GM19395 (cell line): ENCODE results near the gene ZNRF4.
"Not testable (repeated sequence)": the region's sequence is repeated elsewhere in the genome, so short reads cannot be mapped to it uniquely, and the experiment has no call there.

ENCODE experiments used
- ATAC-seq: cut with Tn5 transposase; IDR thresholded peaks from one replicate; pipeline ENCODE4 v1.9.1; 2021; ENCODE audit warnings: mild to moderate bottlenecking, moderate library complexity; ENCODE audit not compliant: unreplicated experiment

The ZNRF4 gene, protein sequence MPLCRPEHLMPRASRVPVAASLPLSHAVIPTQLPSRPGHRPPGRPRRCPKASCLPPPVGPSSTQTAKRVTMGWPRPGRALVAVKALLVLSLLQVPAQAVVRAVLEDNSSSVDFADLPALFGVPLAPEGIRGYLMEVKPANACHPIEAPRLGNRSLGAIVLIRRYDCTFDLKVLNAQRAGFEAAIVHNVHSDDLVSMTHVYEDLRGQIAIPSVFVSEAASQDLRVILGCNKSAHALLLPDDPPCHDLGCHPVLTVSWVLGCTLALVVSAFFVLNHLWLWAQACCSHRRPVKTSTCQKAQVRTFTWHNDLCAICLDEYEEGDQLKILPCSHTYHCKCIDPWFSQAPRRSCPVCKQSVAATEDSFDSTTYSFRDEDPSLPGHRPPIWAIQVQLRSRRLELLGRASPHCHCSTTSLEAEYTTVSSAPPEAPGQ

DNA sequence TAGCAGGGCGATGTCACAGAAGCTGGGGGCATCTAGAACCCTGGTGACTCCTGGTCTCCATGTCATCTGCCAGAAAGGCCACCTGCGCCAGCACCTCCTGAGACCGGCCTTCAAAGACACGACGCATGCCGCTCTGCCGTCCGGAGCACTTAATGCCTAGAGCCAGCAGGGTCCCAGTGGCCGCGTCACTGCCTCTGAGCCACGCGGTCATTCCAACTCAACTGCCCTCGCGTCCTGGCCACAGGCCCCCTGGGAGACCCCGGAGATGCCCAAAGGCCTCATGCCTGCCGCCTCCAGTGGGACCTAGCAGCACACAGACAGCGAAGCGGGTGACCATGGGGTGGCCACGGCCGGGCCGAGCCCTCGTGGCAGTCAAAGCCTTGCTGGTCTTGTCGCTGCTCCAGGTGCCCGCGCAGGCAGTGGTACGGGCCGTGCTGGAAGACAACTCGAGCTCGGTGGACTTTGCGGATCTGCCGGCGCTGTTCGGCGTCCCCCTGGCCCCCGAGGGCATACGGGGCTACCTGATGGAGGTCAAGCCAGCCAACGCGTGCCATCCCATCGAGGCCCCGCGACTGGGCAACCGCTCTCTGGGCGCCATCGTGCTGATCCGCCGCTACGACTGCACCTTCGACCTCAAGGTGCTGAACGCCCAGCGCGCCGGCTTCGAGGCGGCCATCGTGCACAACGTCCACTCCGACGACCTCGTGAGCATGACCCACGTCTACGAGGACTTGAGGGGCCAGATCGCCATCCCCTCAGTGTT, at the start of gene ZNRF4:
TSS of gene ZNRF4 (plus strand) at position 51 of the 763 bp plus-strand sequence. CDS start at position 126, 75 bp downstream.
- ATAC-seq = no peak

DNA sequence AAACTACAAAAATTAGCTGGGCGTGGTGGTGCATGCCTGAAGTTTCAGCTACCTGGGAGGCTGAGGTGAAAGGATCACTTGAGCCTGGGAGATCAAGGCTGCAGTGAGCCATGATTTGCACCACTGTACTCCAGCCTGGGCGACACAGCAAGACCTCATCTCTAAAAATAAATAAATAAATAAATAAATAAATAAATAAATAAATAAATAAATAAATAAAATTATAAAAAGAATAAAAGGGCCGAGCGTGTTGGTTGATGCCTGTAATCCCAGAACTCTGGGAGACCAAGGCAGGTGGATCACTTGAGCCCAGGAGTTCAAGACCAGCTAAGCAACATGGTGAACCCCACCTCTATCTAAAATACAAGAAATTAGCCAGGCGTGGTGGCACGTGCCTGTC, 49.0 kb upstream of the ZNRF4 start:
- ATAC-seq = not testable (repeated sequence)

DNA sequence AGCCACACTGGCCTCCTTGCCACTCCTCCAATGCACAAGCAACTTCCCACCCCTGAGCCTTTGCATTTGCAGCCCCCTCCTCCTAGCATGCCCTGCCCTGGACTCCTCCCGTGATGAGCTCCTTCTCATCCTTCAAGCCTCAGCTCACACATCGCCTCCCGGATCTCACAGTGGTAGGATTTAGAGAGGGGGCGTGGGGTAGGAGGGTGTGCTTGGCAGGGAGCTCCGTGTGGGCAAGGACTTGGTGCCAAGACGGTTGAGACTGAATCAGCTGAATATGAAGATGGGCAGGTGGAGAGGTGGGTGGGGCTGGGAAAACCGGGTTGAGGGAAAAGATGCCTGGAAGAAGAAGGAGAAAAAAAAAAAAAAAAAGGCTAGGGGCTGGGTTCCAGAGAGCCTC, 48.4 kb upstream of the ZNRF4 start:
- ATAC-seq = no peak

DNA sequence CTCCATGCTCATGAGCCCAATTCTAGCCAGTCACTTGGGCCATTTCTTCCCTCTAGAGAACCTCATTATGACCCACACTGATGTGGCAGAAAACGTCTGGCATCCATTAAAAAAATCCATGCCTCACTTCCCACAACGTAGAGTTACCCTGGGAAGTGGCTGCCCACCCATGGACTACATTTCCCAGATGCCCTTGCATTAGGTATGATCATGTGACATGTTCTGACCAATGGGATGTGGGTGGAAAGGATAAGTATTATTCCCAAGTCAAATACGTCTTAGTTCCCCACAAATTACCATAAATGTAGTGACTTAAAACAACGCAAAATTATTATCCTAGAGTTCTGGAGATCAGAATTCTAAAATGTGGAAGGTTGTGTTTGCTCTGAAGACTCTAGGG, 47.9 kb upstream of the ZNRF4 start:
- no peak for ATAC-seq

DNA sequence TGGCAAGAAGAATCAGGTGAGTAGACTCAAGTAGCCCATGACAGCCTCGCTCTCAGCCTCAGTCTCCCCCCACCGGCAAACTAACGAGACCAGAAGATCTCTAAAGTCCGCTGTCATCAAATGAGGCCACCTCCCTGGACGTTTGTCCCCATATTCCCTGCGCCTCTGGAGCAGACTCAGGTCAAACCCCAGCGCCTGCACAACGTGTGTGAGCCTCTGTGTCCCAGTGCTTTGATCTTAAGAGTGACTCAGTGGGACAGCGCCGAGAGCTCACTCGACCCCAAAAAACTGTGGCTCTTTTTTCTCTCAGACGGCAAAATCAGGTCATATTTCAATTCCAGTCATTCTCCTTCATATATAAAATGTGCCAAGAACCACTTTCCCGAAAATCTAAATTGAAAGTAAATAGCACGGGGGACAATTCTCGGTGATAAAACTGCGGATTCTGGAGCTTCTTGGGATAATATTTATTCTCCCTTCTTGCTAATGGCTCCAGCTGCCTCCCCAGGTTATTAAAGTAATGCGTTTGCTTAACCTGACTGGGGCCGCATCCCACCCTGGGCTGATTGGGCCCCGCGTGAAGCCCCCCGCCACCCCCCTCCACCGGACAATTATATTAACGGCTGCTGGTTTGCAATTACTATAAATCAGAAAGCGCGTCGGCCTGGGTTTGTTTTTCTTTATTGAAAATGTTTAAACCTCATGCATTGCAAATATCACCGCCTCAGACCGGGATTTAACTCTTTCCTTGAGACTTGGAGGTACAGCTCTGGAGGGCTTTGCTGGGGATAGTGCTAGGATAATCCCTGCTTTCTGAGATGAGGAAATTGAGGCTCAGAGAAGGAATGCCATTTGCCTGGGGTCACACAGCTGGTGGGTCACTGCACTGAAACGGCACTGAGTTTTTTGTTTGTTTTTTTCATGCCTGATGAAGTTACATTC, 37.5 kb upstream of the ZNRF4 start:
- ATAC-seq = no peak

DNA sequence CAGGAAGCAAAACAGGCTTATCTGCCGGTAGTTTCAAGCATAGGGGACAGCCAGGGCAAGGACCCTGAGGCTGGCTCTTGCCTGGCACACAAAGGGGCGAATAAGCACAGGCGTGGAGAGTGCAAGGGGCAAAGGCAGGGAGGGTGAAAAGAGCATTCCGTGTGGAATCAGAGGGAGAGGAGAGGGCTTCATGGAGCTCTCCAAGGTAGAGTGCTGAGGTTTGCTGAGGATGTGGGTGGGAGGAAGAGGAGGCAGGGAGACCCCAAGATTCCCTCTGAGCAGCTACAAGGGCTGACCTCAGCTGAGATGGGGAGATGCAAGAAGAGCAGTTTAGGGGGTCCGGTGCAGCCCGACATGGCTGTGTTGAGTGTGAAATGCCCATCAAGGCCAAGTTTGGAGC, 36.5 kb upstream of the ZNRF4 start:
- no peak for ATAC-seq

DNA sequence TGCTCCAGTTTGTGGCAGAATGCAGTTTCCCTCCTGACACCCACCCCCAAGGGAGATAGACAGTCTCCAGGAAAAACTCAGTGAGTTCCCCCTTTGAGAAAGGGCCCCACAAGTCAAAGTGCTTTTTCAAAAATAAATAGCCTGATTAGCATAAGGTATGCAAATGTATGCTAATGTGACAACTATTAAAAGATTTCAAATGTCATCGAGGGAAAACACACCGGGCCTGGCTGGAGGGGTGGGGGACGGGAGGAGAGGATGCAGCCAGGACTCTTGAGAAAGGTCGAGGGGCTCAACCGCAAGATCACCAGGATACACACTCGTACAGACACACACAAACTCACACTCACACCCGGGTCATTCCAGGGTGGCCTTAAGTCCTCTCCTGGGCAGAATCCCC, 34.3 kb upstream of the ZNRF4 start:
- ATAC-seq = no peak

DNA sequence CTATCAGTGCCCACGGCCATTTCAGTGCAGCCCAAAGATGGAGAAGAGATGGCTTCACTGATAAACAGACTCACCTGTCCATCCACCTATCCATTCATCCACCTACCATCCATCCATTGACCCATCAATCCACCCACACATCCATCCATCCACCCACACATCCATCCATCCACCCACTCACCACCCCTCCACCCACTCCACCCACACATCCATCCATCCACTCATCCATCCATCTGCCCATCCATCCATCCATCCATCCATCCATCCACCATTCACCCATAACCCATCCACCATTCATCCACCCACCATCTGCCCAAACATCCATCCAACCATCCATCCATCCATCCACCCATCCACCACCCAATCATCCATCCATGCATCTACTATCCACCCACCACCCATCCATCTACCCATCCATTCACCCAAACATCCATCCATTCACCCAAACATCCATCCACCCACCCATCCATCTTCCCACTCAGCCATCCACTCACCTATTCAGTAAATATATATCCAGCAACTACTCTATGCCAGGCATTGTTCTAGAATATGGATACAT, 31.6 kb upstream of the ZNRF4 start:
- no peak for ATAC-seq

DNA sequence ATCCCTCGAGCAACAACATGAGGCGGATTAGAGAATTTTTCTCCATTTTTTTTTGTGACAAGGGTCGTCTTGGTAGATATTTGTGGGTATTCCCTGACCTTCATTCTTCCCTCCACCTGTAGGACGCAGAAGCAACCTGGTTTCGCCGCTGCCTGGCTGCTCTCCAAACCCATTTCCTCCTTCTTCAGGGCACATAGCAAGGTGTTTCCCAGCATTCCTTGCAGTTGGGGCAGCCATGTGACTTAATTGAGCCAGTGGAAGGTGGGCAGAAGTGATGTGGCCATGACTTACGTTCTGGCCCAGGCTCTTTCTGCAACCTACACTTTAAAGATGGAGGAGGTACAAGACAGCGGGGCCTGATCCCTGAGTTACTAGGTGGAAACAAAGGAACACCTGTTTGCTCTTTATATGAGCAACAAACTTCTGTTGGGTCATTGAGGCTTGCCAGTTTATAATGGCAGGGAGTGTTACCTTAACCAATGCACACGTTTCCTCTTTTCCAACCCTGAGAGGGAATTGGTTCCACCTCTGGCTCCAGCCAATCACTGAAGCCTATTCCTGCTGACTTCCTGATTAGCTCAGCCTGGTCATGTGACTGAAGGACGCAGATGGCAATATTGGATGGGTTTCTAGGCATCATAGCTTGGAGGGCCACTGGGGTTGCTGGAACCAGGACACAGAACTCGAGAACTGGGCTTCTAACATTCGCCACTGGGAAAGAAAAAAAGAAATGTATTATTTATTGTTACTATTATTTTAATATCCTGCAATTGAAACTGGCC, 30.8 kb upstream of the ZNRF4 start:
- no peak for ATAC-seq

DNA sequence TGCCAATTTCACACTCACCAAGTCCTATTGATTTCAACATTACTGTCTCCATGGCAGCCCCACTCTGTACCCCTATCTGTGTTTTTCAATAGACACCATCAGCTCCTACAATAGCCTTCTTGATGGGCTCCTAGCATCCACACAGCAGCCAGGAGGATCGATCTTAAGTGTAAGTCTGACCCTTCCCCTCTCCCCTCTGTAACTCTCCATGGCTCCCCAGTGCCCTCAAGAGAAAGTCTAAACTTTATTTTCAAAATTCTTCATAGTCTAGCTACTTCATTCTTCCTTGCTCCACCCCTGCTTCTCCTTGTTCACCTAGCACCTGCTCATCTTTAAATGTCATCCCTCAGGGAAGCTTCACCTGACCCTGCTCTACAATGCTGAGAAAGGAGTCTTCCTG, 30.0 kb upstream of the ZNRF4 start:
- ATAC-seq = no peak

DNA sequence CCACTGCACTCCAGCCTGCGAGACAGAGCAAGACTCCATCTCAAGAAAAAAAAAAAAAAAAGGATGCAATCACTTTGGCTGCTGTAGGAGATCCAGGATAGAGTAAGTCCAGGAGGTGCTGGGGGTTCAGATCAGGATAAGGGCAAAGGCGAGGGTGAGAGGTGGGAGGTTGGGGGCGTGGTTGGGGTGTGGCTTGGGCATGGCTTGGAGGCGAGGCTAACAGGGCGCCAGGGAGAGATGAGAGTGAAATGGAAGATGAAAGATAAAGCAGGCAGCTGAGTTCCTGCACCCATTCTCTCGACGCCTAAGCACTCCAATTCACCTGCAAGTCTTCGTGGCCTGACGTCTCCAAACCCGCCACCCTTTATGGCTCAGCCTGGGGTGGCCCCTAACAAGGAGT, 25.0 kb upstream of the ZNRF4 start:
- ATAC-seq = no peak

DNA sequence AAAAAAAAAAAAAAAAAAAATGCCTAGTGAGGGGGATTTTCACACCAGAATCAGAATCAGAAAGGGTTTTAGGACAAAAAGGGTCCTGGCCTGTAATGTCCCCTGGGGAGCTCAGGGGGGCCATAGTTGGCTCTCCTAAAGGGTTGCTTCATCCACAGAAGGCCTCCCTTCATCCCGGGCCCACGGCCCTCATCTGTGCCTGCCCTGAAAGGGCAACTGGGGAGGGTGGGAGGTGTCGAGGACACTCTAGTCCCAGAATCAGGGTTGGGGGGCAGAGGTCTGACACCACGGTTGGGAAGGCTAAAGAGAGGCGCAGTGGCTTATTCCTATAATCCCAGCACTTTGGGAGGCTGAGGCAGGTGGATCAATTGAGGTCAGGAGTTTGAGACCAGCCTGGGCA, 22.5 kb upstream of the ZNRF4 start:
- ATAC-seq = no peak

DNA sequence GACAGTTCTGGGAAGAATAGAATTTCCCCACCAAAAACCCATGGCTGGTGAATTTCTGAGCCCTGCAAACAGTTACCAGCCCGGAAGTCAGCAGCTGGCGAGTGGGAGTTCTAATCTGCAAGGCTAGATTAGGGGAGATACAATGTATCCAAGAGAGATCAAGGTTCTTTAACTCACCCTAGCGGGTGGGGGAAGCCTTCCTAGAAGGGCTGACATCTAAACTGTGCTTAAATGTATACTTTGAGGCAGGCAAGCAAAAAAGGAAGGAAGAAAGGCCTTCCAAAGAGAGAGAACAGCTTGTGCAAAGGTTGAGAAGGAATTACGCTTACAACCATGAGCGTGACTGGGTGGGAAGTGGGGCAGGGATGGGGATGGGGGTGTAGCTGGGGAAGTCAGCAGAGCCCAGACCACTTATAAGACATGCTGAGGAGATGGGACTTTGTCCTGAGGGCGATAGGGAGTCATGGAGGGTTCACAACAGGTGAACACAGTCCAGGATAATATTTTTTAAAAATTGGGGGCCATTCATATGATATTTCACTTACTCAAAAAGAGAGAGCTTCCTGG, 20.8 kb upstream of the ZNRF4 start:
- no peak for ATAC-seq

DNA sequence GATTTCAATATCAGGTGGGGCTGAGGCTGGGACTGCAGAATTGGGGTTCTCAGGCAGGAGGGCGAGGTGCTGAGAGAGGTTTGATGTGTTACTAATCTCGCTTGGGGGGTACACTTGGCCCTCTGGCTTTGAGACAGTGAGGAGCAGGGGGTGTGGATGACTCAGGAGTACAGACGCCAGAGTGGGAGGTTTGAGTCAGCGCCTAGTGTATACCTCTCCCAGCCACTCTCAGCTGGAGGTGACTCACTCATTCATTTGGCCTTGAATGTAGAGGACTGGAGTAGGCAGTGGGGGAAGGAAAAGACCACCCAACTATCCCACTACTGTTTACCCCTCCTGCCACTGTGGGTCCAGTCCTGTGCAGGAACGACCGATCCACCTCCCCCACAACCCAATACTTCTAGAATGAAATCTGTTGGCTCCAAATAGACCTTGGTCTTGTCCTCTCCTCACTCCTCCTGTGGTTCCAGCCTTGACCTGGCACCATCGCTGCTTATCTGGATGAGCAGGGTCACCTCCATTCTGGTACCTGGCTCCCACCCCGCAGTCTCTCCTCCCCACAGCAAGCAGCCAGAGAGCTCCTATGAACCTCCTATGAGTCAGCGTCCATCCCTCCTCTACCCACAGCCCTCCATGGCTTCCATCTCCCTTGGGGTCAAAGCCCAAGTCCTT, 20.1 kb upstream of the ZNRF4 start:
- ATAC-seq = no peak

DNA sequence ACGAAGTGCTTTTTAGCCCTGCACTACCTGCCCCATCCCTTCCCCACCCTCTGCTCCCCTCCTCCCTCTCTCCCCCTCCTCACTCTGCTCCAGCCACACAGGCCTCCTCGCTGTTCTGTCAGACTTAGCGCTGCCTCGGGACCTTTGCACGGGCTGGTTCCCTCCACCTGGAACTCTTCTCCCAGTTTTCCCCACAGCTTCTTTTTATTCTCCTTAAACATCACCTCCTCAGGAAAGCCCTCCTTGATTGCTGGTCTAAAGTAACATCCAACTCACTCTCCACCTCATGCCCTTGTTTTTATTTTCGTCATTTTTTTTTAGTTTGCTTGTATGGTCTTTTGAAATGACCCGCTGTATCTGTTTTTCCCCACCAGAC, 19.6 kb upstream of the ZNRF4 start:
- no peak for ATAC-seq

DNA sequence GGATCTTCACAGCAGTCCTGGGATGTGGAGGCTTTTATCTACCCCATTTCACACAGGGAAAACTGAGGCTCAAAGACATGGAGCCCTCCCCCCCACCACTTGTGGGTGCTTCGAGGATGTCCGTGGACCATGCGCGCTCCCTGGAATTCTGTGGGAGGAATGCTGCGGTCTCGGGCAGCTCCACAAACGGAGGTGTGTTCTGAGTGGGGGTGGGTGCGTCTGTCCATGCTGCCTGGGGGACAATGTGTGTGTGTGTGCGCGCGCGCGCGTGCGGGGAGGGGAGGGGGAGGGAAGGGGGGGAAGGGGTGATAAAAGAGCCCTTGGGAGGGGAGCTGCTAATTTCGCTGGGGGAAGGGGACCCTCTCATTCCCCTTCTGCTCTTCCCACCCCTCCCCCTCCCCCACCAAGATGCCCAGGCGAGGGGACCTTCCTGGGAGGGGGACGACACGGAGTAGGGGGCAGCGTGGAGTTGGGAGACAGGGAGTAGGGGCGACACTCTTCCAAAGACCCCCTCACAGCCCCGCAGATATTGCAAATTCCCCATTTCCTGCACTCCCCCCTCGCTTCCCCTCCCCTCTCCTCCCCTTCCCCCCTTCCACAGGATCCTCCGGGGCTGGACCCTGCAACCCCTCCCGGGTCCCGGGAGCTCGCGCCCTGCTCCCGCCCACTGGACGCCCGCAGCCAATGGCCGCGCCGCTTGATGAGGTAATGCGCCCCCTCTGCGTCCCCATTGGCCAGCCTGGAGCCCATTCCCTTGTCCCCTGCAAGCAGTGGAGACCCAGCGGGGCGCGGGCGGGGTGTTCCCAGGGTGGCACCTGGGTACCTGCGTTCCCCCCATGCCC, 18.9 kb upstream of the ZNRF4 start:
- no peak for ATAC-seq

DNA sequence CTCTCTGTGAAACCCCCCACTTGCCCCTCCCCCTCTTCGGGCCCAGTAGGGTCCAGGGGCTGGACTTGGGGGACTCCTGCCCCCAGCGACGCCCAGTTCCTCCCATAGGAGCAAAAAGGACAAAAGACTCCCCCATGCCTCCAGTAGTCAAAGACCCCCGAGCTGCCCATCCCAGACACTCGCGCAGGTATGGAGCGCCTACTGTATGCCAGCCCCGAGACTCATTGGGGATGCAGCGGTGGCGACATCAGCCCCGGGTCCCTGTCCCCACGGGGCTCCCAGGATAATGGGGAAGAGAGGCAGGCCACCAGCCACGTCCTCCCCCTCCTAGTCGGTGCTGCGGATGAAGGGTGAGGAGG, 18.3 kb upstream of the ZNRF4 start:
- no peak for ATAC-seq

DNA sequence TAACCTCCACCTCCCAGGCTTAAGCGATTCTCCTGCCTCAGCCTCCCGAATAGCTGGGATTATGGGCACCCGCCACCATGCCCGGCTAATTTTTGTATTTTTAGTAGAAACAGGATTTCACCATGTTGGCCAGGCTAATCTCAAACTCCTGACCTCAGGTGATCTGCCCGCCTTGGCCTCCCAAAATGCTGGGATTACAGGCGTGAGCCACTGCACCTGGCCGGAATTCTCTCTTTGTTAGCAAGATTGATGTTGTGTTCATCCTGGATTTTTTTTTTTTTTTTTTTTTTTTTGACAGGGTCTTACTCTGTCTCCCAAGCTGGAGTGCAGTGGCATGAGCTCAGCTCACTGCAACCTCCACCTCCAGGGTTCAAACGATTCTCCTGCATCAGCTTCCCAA, 16.5 kb upstream of the ZNRF4 start:
- not testable (repeated sequence) for ATAC-seq
